ENCODE results near the gene SYNDIG1.

The SYNDIG1 gene

DNA sequence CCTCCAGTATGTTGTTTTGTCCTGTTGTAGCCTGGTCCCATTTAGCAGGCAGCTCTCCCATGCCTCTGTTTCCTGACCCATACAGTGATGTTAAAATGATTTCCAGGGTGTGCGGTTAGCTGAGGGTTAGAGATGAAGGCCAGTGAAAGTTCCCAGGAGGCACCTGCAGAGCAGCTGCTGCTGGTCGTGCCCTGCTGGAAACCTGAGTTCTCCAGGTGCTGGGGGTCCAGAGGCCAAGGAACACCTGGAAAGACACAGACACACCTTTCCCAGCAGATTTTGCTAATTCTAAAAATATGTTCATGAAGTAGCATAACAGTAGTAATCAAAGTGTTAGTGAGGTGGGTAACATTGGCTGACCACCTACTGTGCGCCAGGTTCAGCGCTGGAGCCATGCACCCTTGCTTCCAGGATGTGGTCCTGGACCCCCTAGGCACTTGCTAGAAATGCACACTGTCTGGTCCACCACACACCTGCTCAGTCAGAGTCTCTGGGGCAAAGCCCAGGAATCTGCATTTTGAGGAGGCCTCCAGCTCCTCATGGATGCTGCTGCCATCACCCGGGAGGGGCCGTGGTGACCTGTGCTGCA lies 118.7 kb downstream of the SYNDIG1 start:
- DNase-seq, result no peak

DNA sequence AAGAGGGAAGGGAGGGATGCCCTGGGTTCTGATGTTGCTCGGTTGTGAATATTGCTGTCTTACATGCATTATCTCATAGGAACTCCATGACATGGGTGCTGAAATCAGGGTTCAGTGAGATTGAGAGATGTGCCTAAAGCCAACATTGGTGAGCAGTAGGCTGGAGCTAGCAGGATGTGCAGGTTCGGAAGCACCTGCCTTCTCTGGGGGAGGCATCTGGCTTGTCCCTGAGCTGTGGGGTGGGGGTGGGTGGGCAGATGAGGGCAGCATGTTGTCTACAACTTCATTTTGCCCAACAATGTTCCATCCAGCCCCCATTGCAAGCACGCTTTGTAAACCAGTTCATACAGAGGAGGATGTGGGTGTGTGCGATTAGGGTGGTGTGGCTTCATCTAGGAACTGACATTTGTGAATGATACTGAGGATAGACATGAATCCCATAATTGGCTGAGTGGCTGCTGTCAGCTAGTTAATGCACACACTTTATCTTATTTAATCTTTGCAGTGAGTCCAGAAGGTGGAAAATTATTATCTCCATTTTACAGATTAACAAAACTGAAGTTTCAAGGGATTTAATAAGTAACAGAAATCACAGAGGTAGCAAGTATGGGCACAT lies 119.4 kb downstream of the SYNDIG1 start:
- no peak for DNase-seq

GRCh38 chr20:24589381-24589780 lies 120.0 kb downstream of the SYNDIG1 start:
- DNase-seq, result no peak

- DNase-seq, result no peak
Measured at GRCh38 chr20:24589815-24590177, 120.4 kb downstream of the SYNDIG1 start.

DNA sequence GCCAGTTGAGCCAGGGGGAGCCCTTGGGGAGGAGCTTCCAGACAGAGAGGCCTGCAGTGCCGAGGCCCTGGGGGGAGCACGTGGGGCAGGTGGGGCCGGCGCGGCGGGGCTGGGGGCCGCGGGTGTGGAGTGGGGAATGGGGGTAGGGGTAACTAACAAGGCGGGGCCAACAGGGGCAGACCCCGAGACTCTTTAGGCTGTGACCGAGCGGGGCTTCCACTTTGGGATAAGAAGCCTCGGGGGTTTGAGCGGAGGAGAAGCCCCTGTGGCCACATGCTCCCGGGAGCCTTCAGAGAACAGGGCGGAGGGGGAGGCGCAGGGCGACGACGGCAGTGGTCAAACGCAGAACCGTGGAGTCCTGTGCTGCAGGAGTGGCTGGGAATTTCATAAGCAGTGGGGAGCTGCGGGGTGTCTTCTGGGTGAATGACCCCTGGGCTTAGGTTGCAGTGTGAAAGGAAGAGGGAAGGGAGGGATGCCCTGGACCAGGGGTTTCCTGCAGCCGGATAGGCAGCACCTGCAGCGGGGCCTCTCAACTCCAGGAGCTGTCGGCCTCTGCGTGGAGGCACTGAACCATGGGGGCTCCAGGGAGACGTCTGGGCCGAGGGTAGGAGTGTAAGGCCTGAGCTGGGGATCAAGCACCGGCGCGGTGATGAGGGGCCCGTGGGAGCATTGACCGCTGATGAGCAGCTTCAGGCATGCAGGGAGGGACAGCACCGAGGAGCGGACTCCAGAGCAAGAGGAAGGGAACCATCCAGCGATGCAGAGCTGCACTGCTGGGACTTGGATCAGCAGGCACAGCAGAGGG lies 121.0 kb downstream of the SYNDIG1 start:
- no peak for DNase-seq

DNA sequence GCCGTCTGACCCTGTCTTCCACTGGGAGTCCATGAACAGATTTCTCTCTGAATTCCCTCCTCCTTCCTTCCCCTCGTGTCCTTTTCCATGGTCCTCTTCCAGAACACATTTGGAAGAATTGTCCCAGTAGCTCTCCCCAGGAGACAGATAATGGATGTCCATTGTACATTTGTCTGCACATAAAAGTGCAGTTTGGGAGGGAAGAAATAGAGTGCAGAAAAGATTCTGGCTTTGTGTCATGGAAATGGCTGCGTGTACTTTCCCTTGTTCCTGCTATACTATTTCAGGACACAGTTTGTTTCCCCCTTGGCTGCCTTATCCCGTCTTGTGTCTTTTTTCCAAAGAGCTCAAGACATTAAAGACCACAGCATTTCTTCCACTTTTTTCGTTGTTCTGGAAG lies 127.6 kb downstream of the SYNDIG1 start:
- no peak for DNase-seq

DNA sequence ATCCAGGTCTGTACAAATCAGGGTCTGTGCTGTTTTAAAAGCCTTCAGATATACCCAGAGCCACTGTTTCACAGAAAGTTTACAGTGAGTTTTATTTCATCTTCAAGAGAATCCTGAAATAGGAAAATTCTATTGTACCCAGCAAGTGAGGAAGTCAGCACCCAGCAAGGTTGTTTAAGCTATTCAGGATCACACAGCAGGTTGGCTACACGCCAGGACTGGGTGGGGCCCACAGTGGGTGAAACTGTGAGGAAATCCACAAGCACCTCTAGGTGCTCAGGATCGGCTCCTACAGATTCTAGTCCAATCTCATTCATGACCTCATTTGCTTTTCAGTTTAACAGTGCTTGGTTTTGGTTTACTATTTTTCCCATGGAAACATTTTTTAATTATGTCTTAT lies 128.9 kb downstream of the SYNDIG1 start:
- DNase-seq, result no peak

- no peak for DNase-seq
Measured at GRCh38 chr20:24598996-24599395, 129.6 kb downstream of the SYNDIG1 start.

DNA sequence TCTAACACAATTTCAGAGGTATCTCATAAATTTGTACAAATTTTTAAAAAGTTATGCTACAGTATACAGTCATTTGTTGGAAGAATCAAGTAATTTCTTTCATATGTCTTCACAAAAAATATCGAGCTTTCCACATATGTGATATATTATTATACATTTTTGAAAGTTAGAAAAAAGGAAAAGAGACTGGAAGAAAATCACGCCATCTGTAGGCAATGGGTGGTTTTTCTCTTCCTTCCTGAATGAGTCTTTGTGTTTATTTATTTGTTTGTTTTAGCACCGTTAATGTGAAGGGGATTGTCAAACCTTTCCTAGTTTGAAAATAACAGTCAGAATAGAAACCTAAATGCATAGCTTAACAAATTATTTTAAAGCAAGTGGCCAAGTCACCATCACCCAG lies 130.6 kb downstream of the SYNDIG1 start:
- no peak for DNase-seq

- no peak for DNase-seq
Measured at GRCh38 chr20:24603454-24603853, 134.0 kb downstream of the SYNDIG1 start.

GRCh38 chr20:24604966-24605665 lies 135.7 kb downstream of the SYNDIG1 start:
- no peak for DNase-seq

- DNase-seq, result no peak
Measured at GRCh38 chr20:24605937-24606455, 136.6 kb downstream of the SYNDIG1 start.

GRCh38 chr20:24607402-24607801 lies 138.0 kb downstream of the SYNDIG1 start:
- DNase-seq, result no peak

GRCh38 chr20:24608926-24609667 lies 139.7 kb downstream of the SYNDIG1 start:
- DNase-seq, result no peak

GRCh38 chr20:24609757-24610156 lies 140.3 kb downstream of the SYNDIG1 start:
- no peak for DNase-seq

- no peak for DNase-seq
Measured at GRCh38 chr20:24610341-24611115, 141.1 kb downstream of the SYNDIG1 start.

GRCh38 chr20:24611360-24612140 lies 142.1 kb downstream of the SYNDIG1 start:
- no peak for DNase-seq

GRCh38 chr20:24612799-24613775 lies 143.7 kb downstream of the SYNDIG1 start:
- DNase-seq, result no peak

GRCh38 chr20:24614341-24614740 lies 144.9 kb downstream of the SYNDIG1 start:
- DNase-seq, result no peak

DNA sequence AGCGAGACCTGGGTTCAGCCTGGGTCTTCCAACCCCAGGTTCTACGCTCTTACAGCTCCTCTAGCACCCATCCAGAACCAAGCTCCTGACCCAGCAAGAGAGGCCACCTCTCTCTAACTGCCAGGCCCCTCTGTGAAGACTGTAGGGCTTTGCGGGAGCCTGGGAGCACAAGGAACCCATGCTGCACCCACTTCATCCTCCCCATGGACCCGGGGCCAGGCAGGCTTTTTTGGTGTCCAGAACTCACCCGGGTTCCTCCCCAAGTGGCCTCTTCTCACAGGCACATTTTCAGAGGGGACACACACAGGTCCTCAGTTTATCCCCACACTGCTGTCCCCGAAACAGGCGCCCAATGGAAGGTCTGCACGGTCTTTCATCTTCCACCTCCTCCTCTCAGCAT lies 145.9 kb downstream of the SYNDIG1 start:
- no peak for DNase-seq
